GM19397 (cell line): ENCODE results near the gene AXIN2.

Experiments
- ATAC-seq: cut with Tn5 transposase; IDR thresholded peaks from one replicate; pipeline ENCODE4 v1.9.1; 2021; ENCODE audit warnings: mild to moderate bottlenecking, moderate library complexity; ENCODE audit not compliant: unreplicated experiment

Gene AXIN2

GRCh38 chr17:65554553-65555223, 6.8 kb downstream of the AXIN2 start:
- no peak for ATAC-seq

DNA sequence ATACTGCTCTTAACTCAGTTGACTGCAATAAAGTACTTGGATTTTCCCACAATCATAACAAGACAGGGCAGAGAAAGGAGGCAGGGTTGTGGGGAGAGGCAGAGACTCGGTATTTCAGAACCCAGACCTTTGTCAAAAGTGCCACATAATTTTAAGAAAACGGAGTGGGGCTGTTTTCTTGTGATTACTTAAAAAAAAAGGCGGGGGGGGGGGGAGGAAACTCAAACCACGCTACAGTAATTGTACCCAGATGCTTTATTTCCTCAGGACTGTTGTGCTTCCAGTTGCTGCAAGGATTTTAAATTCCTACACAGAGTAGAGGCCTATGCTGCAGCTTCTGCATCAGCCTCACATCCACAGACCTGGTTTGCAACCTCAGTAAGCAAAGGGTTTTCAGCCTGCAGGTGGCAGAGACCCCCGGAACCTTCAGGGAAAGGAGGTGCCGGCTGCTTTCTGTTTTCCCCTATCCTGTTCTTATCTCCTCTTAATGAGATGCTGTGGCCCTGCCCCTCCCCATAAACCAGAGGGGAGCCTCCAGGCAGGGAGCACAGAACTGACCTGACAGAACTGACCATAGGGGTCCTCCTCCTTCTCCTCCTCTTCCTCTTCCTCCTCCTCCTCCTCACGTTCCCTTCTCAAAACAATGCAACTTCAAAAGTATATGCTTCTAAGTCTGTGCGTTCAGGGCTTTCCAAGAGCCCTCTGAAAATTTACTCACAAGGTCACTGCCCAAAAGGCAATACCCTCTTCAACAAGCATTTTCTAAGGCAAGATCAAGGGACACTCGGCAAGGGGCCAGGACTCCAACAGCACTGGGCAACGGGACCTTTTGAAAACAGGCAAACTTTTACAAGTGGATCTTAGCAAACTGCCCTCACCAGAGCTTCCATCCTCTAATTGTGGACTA, 7.5 kb downstream of the AXIN2 start:
- no peak for ATAC-seq

DNA sequence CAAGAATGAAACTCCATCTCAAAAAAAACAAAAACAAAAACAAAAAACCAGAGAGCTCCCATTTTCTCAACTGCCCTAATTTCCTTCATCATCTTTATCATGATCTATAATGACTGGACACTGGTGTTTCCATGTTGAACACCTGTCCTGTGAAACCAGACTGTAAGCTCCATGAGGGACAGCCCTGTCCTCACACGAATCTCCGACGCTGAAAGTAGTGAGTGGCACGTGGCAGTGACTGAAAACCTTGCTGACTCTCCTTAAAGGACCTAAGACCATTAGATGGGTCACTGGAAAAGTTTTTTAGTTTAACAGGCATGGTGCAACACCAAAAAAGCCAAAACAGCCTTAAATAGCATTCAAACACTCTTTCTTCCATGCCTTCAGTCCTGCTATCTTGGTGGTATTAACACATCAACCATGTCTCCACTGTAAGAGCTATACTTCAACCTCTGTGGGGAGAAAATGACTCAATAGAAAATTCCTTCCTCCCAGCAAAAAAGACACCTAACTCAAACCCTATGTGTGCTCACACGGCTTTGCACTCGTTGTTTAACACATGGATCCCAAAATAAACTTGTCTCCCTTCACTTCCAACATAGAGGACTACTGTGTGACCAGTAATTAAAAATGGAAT, 8.3 kb downstream of the AXIN2 start:
- ATAC-seq = no peak

DNA sequence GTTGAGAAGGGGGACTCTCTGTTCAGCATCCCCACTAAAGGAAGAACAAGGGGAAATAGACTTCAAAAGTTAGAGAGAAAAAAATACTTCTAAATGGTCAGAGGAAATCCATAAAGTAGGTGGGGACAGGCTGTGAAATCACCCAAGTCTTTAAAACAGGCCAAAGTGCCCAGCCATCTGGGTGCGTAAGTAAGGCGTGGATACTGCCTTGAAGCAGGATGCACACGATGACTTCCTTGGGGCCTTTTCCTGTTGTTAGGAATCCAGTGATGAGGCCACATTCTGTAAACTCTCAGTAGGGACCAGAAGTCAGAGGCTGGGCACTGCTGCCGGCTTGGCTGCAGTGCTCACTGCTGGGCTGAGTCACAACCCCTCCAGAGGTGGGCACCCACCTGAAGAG, 9.2 kb downstream of the AXIN2 start:
- ATAC-seq = no peak

- ATAC-seq = no peak
These were observed 10.0 kb downstream of the AXIN2 start for GRCh38 chr17:65551267-65552040.

DNA sequence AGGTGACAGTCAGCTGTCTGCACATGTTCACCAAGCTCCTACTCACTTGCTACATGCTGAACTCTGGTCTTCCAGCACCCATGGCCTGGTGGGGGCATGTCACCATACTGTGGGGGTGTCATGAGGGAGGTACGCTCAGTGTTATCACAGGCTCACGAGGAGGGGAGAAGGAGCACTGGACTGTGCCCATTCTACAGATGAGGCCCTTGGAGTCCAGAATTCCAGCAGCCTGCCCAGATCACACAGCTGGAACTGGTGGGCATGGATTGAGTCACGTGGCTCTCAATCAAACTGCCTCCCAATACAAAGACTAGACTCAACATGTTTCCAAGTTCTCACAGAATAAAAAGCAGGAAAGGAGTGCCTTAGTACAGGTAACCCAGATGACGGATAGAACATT, 10.7 kb downstream of the AXIN2 start:
- no peak for ATAC-seq

DNA sequence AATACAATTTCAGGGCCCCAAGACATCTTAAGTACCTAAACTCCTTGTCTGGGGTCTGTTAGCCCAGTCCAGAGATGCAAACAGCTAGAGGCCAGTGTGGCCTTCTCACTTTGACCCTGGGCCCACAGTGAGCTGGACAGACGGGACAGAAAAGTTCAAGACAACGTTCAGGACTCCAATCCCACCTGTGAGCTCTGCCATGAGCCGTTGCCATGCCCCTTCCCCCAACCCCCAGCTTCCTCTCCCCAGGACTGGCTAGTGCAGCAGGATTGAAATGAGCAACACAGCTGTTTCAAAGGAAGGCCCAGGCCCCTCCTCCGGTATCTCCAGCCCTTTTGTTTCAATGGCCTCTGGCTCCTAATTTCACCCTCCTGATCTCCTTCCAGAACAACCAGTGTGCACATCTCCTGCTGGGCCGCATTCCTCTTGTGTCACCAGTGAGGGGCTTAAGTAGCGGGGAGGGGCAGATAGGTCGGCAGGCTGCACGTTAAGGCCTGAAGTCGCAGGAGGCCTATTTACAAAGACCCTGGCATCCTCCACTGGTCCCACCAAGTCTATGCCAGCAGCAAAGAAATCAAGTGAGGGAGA, 11.3 kb downstream of the AXIN2 start:
- ATAC-seq = no peak

DNA sequence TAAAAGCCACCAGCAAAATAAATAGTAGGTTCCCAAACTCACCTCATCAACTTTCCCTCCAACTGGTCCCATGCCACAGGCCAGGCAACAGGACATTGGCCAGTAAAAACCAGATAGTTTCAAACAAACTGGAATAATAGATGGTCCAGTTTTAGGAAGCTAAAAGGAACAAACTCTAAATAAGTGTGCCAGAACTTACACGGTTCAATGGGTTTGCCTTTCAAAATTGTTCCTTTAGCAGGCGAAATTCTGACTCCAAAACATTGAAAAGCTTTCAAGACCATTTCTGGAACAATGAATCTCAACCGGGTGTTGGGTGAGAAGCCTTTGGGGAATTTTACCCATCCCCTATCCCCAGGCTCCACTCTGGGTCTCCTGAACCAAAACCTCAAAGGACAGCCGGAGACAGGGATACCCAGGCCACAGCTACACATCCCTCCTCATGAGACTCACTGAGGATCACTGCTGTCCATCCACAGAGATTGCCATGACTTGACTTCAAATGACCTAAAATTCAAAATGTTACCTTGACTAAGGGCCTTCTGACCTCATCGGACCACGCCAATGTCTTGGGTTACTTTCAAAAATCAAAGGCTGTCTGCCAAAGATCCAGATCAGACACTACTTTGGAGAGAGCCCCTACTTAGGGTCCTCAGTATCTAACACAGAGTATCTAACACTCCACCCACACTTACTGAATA, 13.0 kb downstream of the AXIN2 start:
- ATAC-seq = no peak

DNA sequence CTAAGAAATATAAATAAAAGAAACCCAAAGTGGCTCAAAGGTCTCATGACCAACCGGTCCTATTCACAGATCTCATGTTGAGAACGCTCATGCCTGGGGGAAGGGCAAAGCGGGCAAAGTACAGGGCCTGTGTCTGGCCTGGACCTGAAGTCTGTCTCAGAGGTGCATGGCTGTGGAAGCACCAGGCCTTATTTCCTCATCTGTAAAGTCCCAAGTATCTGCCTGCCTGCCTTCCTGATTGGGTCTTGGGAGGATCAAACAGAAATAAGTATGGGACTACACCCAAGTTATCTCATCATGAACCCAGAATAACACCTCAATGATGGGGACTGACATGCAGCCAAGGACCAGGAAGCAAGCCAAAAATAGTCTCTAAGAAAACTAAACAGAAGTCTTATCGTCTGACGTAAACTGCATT, 14.2 kb downstream of the AXIN2 start:
- no peak for ATAC-seq

- ATAC-seq = no peak
These were observed 14.9 kb downstream of the AXIN2 start for GRCh38 chr17:65546579-65546978.

DNA sequence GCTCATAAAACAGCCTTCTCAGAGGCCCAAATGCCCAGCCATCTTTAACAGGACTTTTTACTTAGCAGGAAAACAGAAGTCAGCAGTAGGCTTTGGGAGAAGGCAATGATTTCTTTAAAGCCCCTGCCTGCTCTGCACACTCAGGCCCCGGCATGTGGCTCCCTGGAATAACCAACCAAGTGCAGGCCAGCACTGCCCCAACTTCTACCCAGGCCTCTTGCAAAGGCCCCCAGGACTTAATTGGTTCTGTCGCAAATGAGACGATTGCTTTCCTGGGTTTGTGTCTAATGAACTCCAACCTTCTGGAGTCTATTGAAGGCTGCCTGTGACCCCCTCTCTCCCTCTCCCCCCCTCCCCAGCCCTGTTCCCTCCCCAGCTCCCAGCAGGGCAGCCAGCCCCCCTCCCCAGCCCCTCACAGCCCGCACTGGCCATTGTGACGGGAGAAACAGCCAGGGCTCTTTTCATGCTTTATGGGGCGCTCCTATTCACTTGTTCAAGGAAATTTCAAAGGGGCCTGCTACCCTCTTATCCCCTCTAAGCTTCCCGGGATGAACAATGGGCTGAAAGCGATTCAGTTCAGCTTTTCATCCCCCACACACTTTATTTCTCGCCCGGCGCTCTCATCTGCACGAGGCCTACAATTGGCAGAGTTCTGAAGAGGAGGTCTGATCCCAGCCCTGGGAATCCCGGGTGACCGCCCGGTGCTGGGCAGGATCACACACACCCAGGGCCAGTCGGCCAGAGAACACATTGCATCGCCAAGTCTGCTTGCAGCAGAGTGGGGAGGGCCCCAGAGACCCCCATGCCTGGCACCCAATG, 15.5 kb downstream of the AXIN2 start:
- ATAC-seq = no peak

DNA sequence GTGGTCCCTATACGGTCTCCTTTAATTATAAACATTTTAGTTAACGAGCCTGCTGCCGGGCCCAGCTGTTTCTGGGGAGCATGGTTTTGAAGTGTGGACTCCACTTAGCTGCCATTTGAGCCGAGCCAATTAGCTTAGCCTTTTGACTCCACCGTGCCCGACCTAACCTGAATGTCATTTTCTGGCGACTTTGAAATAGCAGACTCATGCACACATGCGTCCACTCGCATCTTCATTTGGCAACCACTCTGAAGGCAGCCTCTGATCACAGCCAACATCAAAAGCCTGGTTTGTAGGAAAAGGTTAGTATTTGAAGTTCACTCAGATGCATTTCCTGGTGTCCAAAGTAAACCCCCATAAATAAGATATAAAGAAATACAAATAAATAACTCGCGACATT, 16.8 kb downstream of the AXIN2 start:
- no peak for ATAC-seq

DNA sequence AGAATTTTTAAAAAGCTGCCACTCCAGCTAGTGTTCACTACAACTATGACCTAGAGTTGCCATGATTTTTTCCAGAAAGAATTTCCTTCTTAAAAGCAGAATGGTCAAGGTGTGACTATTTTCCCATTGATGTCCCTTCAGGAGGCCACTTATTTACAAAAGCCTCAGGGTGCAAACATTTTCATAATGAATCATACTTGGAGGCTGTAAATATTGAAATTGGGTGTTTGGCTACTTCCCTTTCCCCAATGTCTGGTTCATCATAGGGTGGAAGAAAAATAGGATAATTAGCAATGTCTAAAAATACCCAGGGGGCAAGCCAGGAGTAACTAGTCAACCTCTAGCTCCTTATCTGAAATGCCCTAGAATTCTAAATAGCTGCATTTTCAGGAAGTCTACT, 18.8 kb downstream of the AXIN2 start:
- ATAC-seq = no peak

GRCh38 chr17:65542067-65542466, 19.4 kb downstream of the AXIN2 start:
- no peak for ATAC-seq

DNA sequence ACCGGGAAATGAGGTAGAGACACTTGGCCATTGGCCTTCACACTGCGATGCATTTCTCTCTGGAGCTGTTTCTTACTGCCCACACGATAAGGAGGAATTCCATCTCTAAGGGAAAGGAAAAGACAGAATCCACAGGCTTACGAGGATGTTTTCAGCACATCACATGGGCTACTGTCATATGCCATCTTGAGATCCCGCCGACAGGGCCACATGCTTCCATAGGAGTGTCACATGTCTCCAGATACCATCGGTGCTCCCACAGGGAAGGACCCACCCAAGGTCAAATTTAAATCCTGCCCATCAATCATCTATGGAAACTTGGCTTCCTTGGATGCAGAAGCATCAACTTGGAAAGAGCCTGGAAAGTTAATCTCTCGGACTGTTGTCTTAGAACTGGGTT, 20.0 kb downstream of the AXIN2 start:
- no peak for ATAC-seq

DNA sequence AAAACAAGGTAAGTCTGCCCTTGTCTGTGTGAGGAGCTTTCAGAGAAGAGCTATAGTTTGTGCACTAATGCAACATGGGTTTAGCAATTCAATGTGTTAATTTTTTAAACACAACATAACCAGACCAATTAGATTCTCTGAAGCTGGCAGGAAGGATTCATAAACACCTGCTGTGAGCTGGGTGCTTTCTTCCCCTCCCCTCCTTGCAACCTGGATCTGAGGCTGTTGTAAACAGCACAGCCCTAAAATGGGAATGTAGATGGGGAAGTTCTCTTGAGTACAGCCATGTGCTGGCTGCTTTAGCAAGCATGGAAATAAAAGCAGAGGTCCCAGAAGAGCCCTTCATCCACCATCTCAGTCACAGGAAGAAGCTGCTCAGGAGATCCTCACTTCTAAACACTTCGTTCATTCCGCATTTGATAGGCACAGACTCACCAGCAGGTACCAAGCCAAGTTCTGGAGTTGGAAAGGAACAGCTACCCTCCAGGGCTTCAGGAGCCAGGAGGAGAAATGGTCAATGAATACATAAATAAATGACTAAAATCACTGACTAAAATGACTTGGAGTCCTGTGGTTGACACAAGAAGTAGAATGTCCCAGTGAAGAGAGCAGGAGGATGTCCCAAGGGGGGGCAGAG, 21.7 kb downstream of the AXIN2 start:
- no peak for ATAC-seq

DNA sequence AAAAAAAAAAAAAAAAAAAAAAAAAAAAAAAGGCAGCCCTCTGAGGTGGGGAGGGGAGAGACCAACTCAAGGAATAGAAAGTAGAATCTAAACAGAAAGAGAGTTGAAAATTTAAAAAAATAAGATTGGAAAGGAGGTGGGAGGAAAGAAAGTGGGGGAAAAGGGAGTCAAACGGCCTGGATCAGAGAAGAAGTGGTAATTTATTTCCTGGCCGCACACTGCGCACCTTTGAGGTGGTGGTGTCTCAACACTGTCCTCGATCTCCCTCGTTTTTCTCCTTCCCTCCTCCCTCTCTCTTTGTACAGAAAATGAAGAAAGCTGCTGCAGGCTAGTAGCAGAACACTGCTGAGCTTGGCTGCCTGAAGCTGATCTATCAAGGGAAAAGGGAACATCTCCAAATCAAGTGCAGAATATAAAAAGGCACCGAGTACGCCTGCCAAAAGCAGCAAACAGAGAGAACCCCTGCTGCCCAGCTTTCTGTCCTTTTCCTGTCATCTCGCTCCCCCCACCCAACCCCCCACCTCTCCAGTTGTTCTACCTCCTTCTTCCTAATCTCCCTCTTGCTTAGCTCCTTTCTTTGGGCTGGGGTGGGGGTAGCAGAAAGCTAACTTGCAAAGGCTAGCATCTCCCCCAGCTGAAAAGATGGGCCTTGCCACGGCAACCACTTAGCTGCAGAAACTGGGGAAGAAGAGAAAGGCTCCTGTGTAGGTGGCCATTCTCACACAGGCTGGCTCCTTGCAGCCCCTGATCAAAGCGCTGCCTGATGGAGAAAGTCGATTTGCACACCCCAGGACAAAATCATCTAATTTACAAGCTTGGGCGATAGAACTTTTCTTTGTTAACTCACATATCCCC, 22.5 kb downstream of the AXIN2 start:
- ATAC-seq = no peak
